HUES64 (cell line): Measurements from ENCODE around the gene POLN.

ENCODE experiments used
- H3K27ac ChIP-seq: 2 replicates; pipeline ENCODE4 v1.7.0; 2013; ENCODE audit warnings: low read depth, low read length, inconsistent platforms
- H3K27me3 ChIP-seq: 2 replicates; pipeline ENCODE4 v1.6.1; 2013; ENCODE audit warnings: mild to moderate bottlenecking, low read length; ENCODE audit not compliant: insufficient read depth
- H3K36me3 ChIP-seq: 2 replicates; pipeline ENCODE4 v1.6.1; 2013; ENCODE audit warnings: mild to moderate bottlenecking, low read length; ENCODE audit not compliant: insufficient read depth
- H3K4me1 ChIP-seq: 2 replicates; pipeline ENCODE4 v1.6.1; 2013; ENCODE audit warnings: mild to moderate bottlenecking, low read length, moderate library complexity; ENCODE audit not compliant: insufficient read depth
- H3K4me3 ChIP-seq: 2 replicates; pipeline ENCODE4 v1.5.1; 2013; ENCODE audit warnings: mild to moderate bottlenecking, low read length, moderate library complexity
- H3K9ac ChIP-seq: 2 replicates; pipeline ENCODE4 v1.6.1; 2013; ENCODE audit warnings: mild to moderate bottlenecking, low read depth, low read length
- H3K9me3 ChIP-seq: 2 replicates; pipeline ENCODE4 v1.6.1; 2013; ENCODE audit warnings: low read depth, low read length; ENCODE audit not compliant: insufficient read depth
- WGBS: fragments of 150-250, 120-280 bp; methylation state at CpG from one replicate; pipeline ENCODE4 v1.1.7; 2013; ENCODE audit warnings: missing lambda C conversion rate; 5-methylcytosine and 5-hydroxymethylcytosine counted together

POLN gene

GRCh38 chr4:2075987-2076907, 165.7 kb downstream of the POLN start:
- H3K4me1 ChIP-seq = peaks cover 7% of the 10 kb centered on the region; the same call in 1 of the 2 replicates
- WGBS = 93% methylated on average over 31 of the region's 31 CpGs
- no peaks in the 10 kb centered on the region for H3K36me3 ChIP-seq
- no peak overlapping the region for H3K4me3 ChIP-seq
- no peak overlapping the region for H3K9ac ChIP-seq
- H3K27ac ChIP-seq = no peak overlapping the region
- no peaks in the 10 kb centered on the region for H3K9me3 ChIP-seq
- no peaks in the 10 kb centered on the region for H3K27me3 ChIP-seq

GRCh38 chr4:2075171-2075986, 166.5 kb downstream of the POLN start:
- no peaks in the 10 kb centered on the region for H3K27me3 ChIP-seq
- H3K27ac ChIP-seq = no peak overlapping the region
- H3K4me3 ChIP-seq = no peak overlapping the region
- WGBS = 89% methylated on average over 12 of the region's 12 CpGs
- H3K9me3 ChIP-seq = no peaks in the 10 kb centered on the region
- H3K9ac ChIP-seq = no peak overlapping the region
- H3K4me1 ChIP-seq = peaks cover 7% of the 10 kb centered on the region; the same call in 1 of the 2 replicates
- no peaks in the 10 kb centered on the region for H3K36me3 ChIP-seq

GRCh38 chr4:2074588-2074987, 167.3 kb downstream of the POLN start:
- Histone ChIP-seq H3K4me1 (peaks cover 7% of the 10 kb centered on the region; the same call in 1 of the 2 replicates), H3K27ac (no peak overlapping the region), H3K9me3 (no peaks in the 10 kb centered on the region), H3K36me3 (no peaks in the 10 kb centered on the region), H3K27me3 (no peaks in the 10 kb centered on the region), H3K4me3 (no peak overlapping the region), H3K9ac (no peak overlapping the region)
- 92% methylated on average over 11 of the region's 11 CpGs for WGBS

GRCh38 chr4:2073808-2074481, 168.0 kb downstream of the POLN start:
- Histone ChIP-seq H3K4me1 (peaks cover 7% of the 10 kb centered on the region; the same call in 1 of the 2 replicates), H3K9me3 (no peaks in the 10 kb centered on the region), H3K27me3 (no peaks in the 10 kb centered on the region), H3K9ac (no peak overlapping the region), H3K27ac (no peak overlapping the region), H3K36me3 (no peaks in the 10 kb centered on the region), H3K4me3 (no peak overlapping the region)
- 92% methylated on average over 20 of the region's 20 CpGs for WGBS

GRCh38 chr4:2072971-2073807, 168.7 kb downstream of the POLN start:
- H3K27me3 ChIP-seq = no peaks in the 10 kb centered on the region
- H3K9me3 ChIP-seq = no peaks in the 10 kb centered on the region
- no peak overlapping the region for H3K9ac ChIP-seq
- no peak overlapping the region for H3K27ac ChIP-seq
- H3K36me3 ChIP-seq = no peaks in the 10 kb centered on the region
- peaks cover 7% of the 10 kb centered on the region; the same call in 1 of the 2 replicates for H3K4me1 ChIP-seq
- no peak overlapping the region for H3K4me3 ChIP-seq
- 89% methylated on average over 20 of the region's 20 CpGs for WGBS

- WGBS = 73% methylated on average over 28 of the region's 28 CpGs
- Histone ChIP-seq H3K4me1 (peaks cover 7% of the 10 kb centered on the region; the same call in 1 of the 2 replicates), H3K36me3 (no peaks in the 10 kb centered on the region), H3K9ac (no peak overlapping the region), H3K27ac (no peak overlapping the region), H3K27me3 (no peaks in the 10 kb centered on the region), H3K9me3 (no peaks in the 10 kb centered on the region), H3K4me3 (no peak overlapping the region)
Measured at GRCh38 chr4:2071912-2072867, 169.7 kb downstream of the POLN start.

- Histone ChIP-seq H3K4me1 (peaks cover 7% of the 10 kb centered on the region; the same call in 1 of the 2 replicates), H3K9me3 (no peaks in the 10 kb centered on the region), H3K36me3 (no peaks in the 10 kb centered on the region), H3K27ac (no peak overlapping the region), H3K4me3 (no peak overlapping the region), H3K9ac (no peak overlapping the region), H3K27me3 (no peaks in the 10 kb centered on the region)
- WGBS = 67% methylated on average over 16 of the region's 16 CpGs
Measured at GRCh38 chr4:2071252-2071911, 170.5 kb downstream of the POLN start.

GRCh38 chr4:2070421-2071251, 171.3 kb downstream of the POLN start:
- H3K9me3 ChIP-seq = no peaks in the 10 kb centered on the region
- no peak overlapping the region for H3K9ac ChIP-seq
- H3K27me3 ChIP-seq = no peaks in the 10 kb centered on the region
- H3K4me3 ChIP-seq = no peak overlapping the region
- no peaks in the 10 kb centered on the region for H3K36me3 ChIP-seq
- WGBS = 85% methylated on average over 22 of the region's 22 CpGs
- H3K27ac ChIP-seq = no peak overlapping the region
- peaks cover 7% of the 10 kb centered on the region; the same call in 1 of the 2 replicates for H3K4me1 ChIP-seq

GRCh38 chr4:2069986-2070385, 171.9 kb downstream of the POLN start:
- 78% methylated on average over 14 of the region's 14 CpGs for WGBS
- Histone ChIP-seq H3K4me1 (peaks cover 7% of the 10 kb centered on the region; the same call in 1 of the 2 replicates), H3K9me3 (no peaks in the 10 kb centered on the region), H3K27ac (no peak overlapping the region), H3K36me3 (no peaks in the 10 kb centered on the region), H3K4me3 (no peak overlapping the region), H3K9ac (no peak overlapping the region), H3K27me3 (no peaks in the 10 kb centered on the region)
